NCI-H69 (cell line): ENCODE data around the gene GCNT1.
"Not testable (repeated sequence)": the region's sequence is repeated elsewhere in the genome, so short reads cannot be mapped to it uniquely, and the experiment has no call there.

Experiments
- DNase-seq: peaks from one replicate; lab custom pipeline; 2025; lab: John Stamatoyannopoulos, UW

The GCNT1 gene

GRCh38 chr9:76458903-76459693 is at the start of gene GCNT1:
TSS of gene GCNT1 (plus strand) at chr9:76459182. CDS start at chr9:76502382, 43,200 bp downstream.
- peak; percentile 99 for DNase-seq

DNA sequence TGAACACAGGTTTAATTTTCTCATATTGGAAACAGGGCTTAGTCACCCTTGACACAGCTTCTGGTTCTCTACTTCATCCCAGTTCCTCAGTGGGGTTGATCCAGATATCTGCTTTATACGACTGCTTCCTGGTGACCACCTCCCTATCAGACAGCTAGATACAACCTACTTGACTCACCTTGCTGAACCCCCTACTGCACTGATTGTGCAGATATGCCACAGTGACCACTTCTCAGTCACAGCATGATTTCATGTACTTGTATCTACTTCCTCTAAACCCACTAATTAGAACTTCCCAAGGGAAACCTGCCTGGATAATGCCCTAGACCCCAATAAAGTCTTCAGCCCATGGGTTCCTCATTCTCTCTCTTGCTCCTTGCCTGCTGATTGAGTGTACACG is 46.3 kb upstream of the GCNT1 start:
- peak; percentile 52 for DNase-seq

DNA sequence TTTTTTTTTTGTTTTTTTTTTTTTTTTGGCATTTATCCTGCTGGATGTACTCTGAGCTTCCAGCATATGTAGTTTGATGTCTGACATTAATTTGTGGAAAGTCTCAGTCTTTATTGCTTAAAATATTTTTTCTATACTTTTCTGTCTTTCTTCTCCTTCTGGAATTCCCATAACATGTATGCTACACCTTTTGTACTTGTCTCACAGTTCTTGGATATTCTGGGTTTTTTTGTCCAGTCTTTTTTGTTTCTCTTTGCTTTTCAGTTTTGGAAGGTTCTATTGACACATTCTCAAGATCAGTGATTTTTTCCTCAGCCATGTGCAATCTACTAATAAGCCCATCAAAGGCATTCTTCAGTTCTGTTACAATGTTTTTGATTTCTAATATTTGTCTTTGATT is 45.3 kb upstream of the GCNT1 start:
- DNase-seq: no peak

GRCh38 chr9:76414661-76415060 is 44.3 kb upstream of the GCNT1 start:
- DNase-seq: peak; percentile 83

DNA sequence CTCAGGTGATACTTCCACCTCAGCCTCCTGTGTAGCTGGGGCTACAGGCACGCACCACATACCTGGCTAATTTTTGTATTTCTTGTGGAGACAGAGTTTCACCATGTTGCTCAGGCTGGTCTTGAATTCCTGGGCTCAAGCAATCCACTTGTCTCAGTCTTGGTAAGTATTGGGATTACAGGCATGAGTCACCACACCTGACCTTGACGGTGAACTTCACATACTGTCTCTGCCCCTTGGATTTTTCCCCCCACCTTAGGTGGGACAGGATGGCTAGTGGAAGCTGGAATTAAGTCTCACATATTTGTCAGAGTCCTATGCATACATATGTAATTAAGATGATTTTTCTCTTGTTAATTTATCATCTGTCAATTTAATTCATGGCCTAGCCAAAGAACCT is 43.8 kb upstream of the GCNT1 start:
- DNase-seq: peak; percentile 77

- DNase-seq: peak; percentile 95
These were observed 43.3 kb upstream of the GCNT1 start for GRCh38 chr9:76415731-76416130.

DNA sequence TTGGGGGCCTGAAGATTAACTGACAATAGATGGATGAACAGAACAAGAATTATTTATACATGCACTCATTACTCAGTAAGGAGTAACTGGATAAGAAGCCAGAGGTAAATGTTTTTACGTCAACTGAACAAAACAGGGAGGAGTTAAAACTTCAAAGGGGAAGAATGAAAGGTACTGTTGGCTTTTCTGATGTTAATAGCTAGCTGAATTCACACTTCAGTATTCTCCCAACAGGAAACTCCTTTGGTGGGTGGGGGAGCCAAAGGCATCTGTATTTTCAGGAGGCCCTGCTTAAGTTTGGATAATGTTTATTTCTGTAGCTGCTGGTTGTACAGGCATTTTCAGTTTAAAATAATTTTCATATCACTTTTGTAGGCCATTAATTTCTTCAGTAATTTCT is 41.6 kb upstream of the GCNT1 start:
- no peak for DNase-seq

GRCh38 chr9:76419782-76420380 is 39.1 kb upstream of the GCNT1 start:
- peak; percentile 67 for DNase-seq

- peak; percentile 40 for DNase-seq
These were observed 35.5 kb upstream of the GCNT1 start for GRCh38 chr9:76423216-76424177.

GRCh38 chr9:76424491-76424890 is 34.5 kb upstream of the GCNT1 start:
- no peak for DNase-seq

DNA sequence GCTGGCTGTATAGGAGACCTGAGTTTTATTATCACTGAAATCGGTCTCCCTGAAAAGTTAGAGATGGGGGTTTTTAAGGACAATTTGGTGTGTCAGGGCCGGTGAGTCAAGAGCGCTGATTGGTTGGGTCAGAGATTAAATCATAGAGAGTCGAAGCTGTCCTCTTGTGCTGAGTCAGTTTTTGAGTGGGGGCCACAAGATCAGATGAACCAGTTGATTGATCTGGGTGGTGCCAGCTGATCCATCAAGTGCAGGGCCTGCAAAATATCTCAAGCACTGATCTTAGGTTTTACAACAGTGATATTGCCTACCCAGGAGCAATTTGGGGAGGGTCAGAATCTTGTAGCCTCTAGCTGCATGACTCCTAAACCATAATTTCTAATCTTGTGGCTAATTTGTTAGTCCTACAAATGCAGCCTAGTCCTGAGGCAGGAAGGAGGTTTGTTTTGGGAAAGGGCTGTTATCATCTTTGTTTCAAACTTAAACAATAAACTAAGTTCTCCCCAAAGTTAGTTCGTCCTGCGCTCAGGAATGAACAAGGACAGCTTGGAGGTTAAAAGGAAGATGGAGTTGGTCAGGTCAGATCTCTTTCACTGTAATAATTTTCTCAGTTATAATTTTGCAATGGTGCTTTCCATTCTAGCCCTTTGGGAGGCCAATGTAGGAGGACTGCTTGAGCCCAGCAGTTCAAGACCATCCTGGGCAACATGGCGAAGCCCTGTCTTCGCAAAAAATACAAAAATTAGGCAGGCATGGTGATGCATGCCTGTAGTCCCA is 33.1 kb upstream of the GCNT1 start:
- DNase-seq: no peak

- no peak for DNase-seq
These were observed 32.1 kb upstream of the GCNT1 start for GRCh38 chr9:76426807-76427419.

- no peak for DNase-seq
These were observed 27.4 kb upstream of the GCNT1 start for GRCh38 chr9:76431601-76432000.

DNA sequence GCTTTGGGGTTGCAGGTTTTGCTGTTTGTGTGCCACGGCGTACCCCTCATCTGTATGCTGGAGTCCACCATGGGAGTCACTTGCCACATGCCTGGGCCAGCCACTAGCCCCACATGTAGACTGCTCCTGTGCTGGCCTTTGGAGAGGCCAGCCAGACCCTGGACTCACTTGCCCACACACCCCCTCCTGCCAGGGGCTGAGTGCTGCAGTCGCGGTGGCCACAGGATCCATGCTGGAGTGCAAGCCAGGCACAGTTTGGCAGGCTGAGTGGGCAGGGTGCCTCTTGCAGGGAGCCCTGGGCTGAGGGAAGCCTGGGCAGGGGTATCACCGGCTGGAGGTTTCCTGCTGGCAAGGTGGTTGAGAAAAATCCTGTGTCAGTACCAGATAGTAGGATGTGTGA is 25.6 kb upstream of the GCNT1 start:
- no peak for DNase-seq

DNA sequence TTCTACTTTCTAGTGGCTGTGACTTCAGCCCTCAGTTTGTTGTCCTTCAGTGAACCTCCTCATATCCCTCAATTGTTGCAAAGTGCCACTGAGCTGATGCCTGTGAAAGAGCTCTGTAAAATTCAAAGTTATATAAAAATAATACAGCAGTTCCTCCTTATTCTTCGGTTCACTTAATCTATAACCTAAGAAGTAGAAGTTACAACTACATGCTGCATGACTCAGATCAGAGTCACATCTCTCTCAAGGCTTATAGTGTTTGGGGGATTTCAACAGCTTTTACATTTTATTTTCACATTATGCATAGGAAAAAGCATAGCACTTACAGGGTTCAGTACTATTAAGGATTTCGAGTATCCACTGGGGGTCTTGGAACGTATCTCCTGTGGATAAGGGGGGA is 25.1 kb upstream of the GCNT1 start:
- no peak for DNase-seq

DNA sequence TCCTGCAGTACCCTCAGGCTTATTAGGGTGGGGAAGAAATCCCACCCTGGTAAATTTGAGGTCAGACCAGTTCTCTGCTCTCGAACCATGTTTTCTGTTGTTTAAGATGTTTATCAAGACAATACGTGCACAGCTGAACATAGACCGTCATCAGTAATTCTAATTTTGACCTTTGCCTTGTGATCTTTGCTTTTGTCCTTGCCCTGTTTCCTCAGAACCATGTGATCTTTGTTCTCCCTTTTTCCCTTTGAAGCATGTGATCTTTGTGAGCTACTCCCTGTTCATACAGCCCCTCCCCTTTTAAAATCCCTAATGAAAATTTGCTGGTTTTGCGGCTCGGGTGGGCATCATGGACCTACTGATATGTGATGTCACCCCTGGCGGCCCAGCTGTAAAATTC is 24.1 kb upstream of the GCNT1 start:
- not testable (repeated sequence) for DNase-seq

GRCh38 chr9:76437017-76437699 is 21.8 kb upstream of the GCNT1 start:
- DNase-seq: not testable (repeated sequence)

DNA sequence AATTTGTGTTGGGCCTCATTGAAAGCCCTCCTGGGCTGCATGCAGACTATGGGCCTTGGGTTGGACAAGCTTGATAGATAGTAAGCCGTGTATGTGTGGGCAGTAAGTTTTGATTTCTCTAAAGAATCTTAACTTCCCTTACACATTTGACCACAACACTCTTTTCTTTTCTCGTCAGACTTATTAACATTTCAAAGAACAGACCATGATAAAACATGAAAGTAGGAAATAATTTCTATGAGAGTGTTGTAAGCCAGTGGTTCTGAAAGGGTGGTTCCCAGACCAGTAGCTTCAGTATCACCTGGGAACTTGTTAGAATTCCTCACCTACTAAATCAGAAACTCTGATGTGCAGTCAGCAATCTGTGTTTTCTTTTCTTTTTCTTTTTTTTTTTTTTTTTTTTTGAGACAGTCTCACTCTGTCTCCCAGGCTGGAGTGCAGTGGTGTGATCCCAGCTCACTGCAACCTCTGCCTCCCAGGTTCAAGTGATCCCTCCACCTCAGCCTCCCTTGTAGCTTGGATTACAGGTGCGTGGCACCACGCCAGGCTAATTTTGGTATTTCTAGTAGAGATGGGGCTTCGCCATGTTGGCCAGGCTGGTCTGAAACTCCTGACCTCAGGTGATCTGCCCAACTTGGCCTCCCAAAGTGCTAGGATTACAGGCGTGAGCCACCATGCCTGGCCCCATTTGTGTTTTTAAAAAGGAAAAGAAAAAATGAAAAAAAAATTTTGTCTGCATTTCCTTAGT is 20.0 kb upstream of the GCNT1 start:
- DNase-seq: no peak

GRCh38 chr9:76441551-76442322 is 17.2 kb upstream of the GCNT1 start:
- peak; percentile 33 for DNase-seq
